Endothelial cell of umbilical vein (primary cell): ENCODE measurements around the gene OR2C3. TPM values are rescaled to one million over a fixed set of nuclear protein-coding genes. Genes with fewer than 3 reads are reported as not detected.

Source experiments
- BruUV-seq: library from RNA; stranded (reverse); fragments of 400-500 nt; replicated peaks from 2 replicates; lab custom pipeline; 2021; lab: Mats Ljungman, UMichigan
- CTCF ChIA-PET: fragments of 300-600, 350-600 bp; sonication (Branson Sonifier 250); formaldehyde crosslinking; loops from one replicate; lab custom pipeline; 2021; ENCODE audit warnings: antibody characterized with exemption, inconsistent platforms; lab: Charles Lee
- POLR2A ChIA-PET: fragments of 300-600, 350-600 bp; sonication (Branson Sonifier 250); formaldehyde crosslinking; loops from one replicate; lab custom pipeline; 2021; ENCODE audit warnings: antibody characterized with exemption, inconsistent platforms; lab: Charles Lee
- DNase-seq: peaks from one replicate; pipeline ENCODE4 v3.0.0-alpha.2; 2011; ENCODE audit warnings: low read depth, low spot score
- FAIRE-seq: peaks from 2 replicates; lab custom pipeline; 2011; peaks lifted over from hg19 to GRCh38; lab: Jason Lieb, UNC
- H2AFZ ChIP-seq: 2 replicates; pipeline ENCODE4 v1.6.0; 2012; ENCODE audit warnings: low read depth, low read length, control low read depth, inconsistent platforms
- H3K27ac ChIP-seq: 2 replicates; pipeline ENCODE4 v1.5.1; 2011; ENCODE audit warnings: low read depth, mild to moderate bottlenecking, control low read depth, low read length, moderate library complexity; ENCODE audit not compliant: insufficient read depth
- H3K27me3 ChIP-seq, 2 experiments: 2 replicates each; pipeline versions ENCODE4 v1.6.0 to v1.6.1; 2011; ENCODE audit warnings: low read length in 2 of 2, mixed read lengths in 1 of 2; ENCODE audit not compliant: control insufficient read depth in 2 of 2, insufficient read depth in 2 of 2
- H3K36me3 ChIP-seq, 2 experiments: 2 replicates in 1 of 2; 3 replicates in 1 of 2; pipeline ENCODE4 v1.5.1; 2011; ENCODE audit warnings: low read length in 2 of 2, mild to moderate bottlenecking in 1 of 2, moderate library complexity in 1 of 2; ENCODE audit not compliant: control insufficient read depth in 2 of 2, insufficient read depth in 2 of 2; ENCODE audit errors: extremely low read depth in 1 of 2
- H3K4me1 ChIP-seq: 3 replicates; pipeline ENCODE4 v1.5.1; 2011; ENCODE audit warnings: mild to moderate bottlenecking, low read length; ENCODE audit not compliant: control insufficient read depth, insufficient read depth; ENCODE audit errors: extremely low read depth
- H3K4me2 ChIP-seq: 2 replicates; pipeline ENCODE4 v1.6.1; 2011; ENCODE audit warnings: low read length, control low read depth, mixed read lengths; ENCODE audit not compliant: insufficient read depth
- H3K4me3 ChIP-seq, 3 experiments: fragments of 200-600 bp in 1 of 3; sonication (generic), shearing (Covaris generic) in 1 of 3; replicated peaks in 1 of 3; 2 replicates each; pipeline ENCODE4 v1.5.1; 2011 to 2016; ENCODE audit warnings: control low read depth in 3 of 3, low read length in 3 of 3, mild to moderate bottlenecking in 2 of 3, inconsistent platforms in 1 of 3, low read depth in 1 of 3, moderate library complexity in 1 of 3; ENCODE audit not compliant: insufficient read depth in 1 of 3
- H3K79me2 ChIP-seq: 2 replicates; pipeline ENCODE4 v1.6.0; 2012; ENCODE audit warnings: low read length, inconsistent platforms; ENCODE audit not compliant: control insufficient read depth, insufficient read depth
- H3K9ac ChIP-seq: replicated peaks from 2 replicates; pipeline ENCODE3; 2011; ENCODE audit warnings: low read length, control low read depth; ENCODE audit not compliant: insufficient read depth; ENCODE audit errors: extremely low read depth
- H3K9me1 ChIP-seq: replicated peaks from 3 replicates; pipeline ENCODE4 v1.6.0; 2011; ENCODE audit warnings: mild to moderate bottlenecking, low read length; ENCODE audit not compliant: control insufficient read depth, insufficient read depth; ENCODE audit errors: extremely low read depth
- H3K9me3 ChIP-seq: replicated peaks from 2 replicates; pipeline ENCODE4 v1.5.1; 2012; ENCODE audit warnings: low read length, inconsistent platforms; ENCODE audit not compliant: control insufficient read depth, insufficient read depth
- H4K20me1 ChIP-seq: replicated peaks from 2 replicates; pipeline ENCODE3; 2011; ENCODE audit warnings: mild to moderate bottlenecking, low read length; ENCODE audit not compliant: control insufficient read depth, insufficient read depth; ENCODE audit errors: extremely low read depth
- EZH2 ChIP-seq: IDR thresholded peaks from 2 replicates; pipeline ENCODE4 v1.6.1; 2012; ENCODE audit warnings: borderline replicate concordance, low read depth, mild to moderate bottlenecking, moderate library complexity, low read length, inconsistent platforms; ENCODE audit not compliant: severe bottlenecking
- FOS ChIP-seq: IDR thresholded peaks from 2 replicates; pipeline ENCODE4 v1.6.1; 2011; ENCODE audit warnings: mild to moderate bottlenecking, low read length, moderate library complexity, borderline replicate concordance; ENCODE audit not compliant: insufficient read depth
- GATA2 ChIP-seq: IDR thresholded peaks from 2 replicates; pipeline ENCODE4 v1.7.0; 2011; ENCODE audit warnings: low read depth, mild to moderate bottlenecking, moderate library complexity, mixed read lengths, low read length; ENCODE audit not compliant: insufficient read length, insufficient read depth
- JUN ChIP-seq: IDR thresholded peaks from 2 replicates; pipeline ENCODE4 v1.6.1; 2011; ENCODE audit warnings: borderline replicate concordance, low read depth; ENCODE audit not compliant: insufficient read length, insufficient read depth
- MYC ChIP-seq: IDR thresholded peaks from one replicate; pipeline ENCODE4 v1.6.1; 2011; ENCODE audit warnings: mild to moderate bottlenecking, low read depth, low read length
- POLR2A ChIP-seq: IDR thresholded peaks from 2 replicates; pipeline ENCODE4 v1.6.1; 2012; ENCODE audit warnings: low read depth, mild to moderate bottlenecking, control low read depth, low read length
- POLR2AphosphoS5 ChIP-seq: IDR thresholded peaks from 2 replicates; pipeline ENCODE4 v1.6.1; 2012; ENCODE audit warnings: low read depth, mild to moderate bottlenecking, control low read depth, low read length, moderate library complexity; ENCODE audit not compliant: insufficient read depth
- dilution Hi-C: fragments of 300-500 bp; cut with MboI; formaldehyde crosslinking; loops from one replicate; pipeline ENCODE4 v1.15.0; 2019; ENCODE audit warnings: low sequenced_read_pairs; ENCODE audit not compliant: extremely low pct_ligation_motif_present
- intact Hi-C: fragments of 100-400 bp; cut with micrococcal nuclease; formaldehyde crosslinking; loops from one replicate; pipeline ENCODE4 v1.10.0; 2022
- polyA plus RNA-seq, 4 experiments: library from polyadenylated mRNA; depleted of rRNA in 3 of 4; stranded (reverse) in 3 of 4; unstranded in 1 of 4; fragments of >200 nt; gene quantifications; 2 replicates each; pipeline versions ENCODE4 v1.2.1 to v1.2.3, GENCODE V29; 2011 to 2012; ENCODE audit warnings: missing spikeins in 1 of 4
- total RNA-seq: library from RNA; stranded (reverse); gene quantifications from 2 replicates; pipeline ENCODE4 v1.2.3, GENCODE V29; 2021
- TF ChIP-seq, protein P1 (sequence below), 2 donors: IDR thresholded peaks; 1 replicate in 1 of 2; 2 replicates in 1 of 2; pipeline ENCODE4 v1.5.1; 2011; ENCODE audit warnings: low read length in 2 of 2, mild to moderate bottlenecking in 2 of 2, moderate library complexity in 2 of 2, control low read depth in 1 of 2, inconsistent platforms in 1 of 2, low read depth in 1 of 2; ENCODE audit not compliant: insufficient read depth in 1 of 2; ENCODE audit errors: extremely low read depth in 1 of 2
- TF ChIP-seq, protein P2 (sequence below): IDR thresholded peaks from 2 replicates; pipeline ENCODE4 v1.6.1; 2011; ENCODE audit not compliant: insufficient read depth, insufficient read length

The OR2C3 gene
- total and polyA plus RNA-seq, 2 donors (not counting 3 experiments of a cell fraction or from before 2014, with no cell fraction given), result not detected

DNA sequence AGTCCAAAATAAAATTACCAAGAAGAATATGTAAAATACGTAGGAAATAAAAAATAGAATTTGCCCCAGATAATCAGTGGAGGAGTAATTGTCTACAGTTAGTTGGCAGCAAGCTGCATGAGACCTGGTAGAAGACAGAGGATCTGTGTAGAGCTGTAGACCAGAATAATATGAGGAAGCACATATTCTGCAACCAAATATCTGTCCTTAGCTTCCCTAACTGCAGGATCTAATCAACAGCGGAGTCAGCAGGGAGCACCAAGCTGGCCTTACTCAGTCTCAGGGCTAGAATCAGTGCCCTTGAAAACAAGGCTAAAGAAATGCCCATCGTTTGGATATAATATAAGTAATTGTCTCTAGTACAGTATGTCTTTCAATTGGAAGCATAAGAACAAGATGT, 6.6 kb upstream of the OR2C3 start:
- Histone ChIP-seq H3K9me1 (no peaks in the 10 kb centered on the region), H4K20me1 (no peaks in the 10 kb centered on the region), H3K79me2 (no peaks in the 10 kb centered on the region), H3K4me1 (no peaks in the 10 kb centered on the region), H2AFZ (no peak overlapping the region), H3K4me3 (no peak overlapping the region), H3K27me3 (no peaks in the 10 kb centered on the region), H3K4me2 (no peak overlapping the region), H3K27ac (no peak overlapping the region), H3K36me3 (no peaks in the 10 kb centered on the region), H3K9me3 (peaks cover 2% of the 10 kb centered on the region), H3K9ac (no peak overlapping the region)
- BruUV-seq, result no TSS peak
- ChIA-PET CTCF (no interaction called here), POLR2A (no interaction called here)
- FAIRE-seq, result no peak
- TF ChIP-seq, protein P1, sequence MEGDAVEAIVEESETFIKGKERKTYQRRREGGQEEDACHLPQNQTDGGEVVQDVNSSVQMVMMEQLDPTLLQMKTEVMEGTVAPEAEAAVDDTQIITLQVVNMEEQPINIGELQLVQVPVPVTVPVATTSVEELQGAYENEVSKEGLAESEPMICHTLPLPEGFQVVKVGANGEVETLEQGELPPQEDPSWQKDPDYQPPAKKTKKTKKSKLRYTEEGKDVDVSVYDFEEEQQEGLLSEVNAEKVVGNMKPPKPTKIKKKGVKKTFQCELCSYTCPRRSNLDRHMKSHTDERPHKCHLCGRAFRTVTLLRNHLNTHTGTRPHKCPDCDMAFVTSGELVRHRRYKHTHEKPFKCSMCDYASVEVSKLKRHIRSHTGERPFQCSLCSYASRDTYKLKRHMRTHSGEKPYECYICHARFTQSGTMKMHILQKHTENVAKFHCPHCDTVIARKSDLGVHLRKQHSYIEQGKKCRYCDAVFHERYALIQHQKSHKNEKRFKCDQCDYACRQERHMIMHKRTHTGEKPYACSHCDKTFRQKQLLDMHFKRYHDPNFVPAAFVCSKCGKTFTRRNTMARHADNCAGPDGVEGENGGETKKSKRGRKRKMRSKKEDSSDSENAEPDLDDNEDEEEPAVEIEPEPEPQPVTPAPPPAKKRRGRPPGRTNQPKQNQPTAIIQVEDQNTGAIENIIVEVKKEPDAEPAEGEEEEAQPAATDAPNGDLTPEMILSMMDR (IDR thresholded peaks at IDR 0.05; ENCODE audit: extremely low read depth in 1 of 2, insufficient read depth in 1 of 2, low read depth in 1 of 2, low read length in 2 of 2), result no peak
- no peak for TF ChIP-seq FOS
- TF ChIP-seq POLR2A, result no peak
- no peak for TF ChIP-seq POLR2AphosphoS5
- no peak for TF ChIP-seq MYC
- TF ChIP-seq, protein P2, sequence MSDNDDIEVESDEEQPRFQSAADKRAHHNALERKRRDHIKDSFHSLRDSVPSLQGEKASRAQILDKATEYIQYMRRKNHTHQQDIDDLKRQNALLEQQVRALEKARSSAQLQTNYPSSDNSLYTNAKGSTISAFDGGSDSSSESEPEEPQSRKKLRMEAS, result no peak
- no peak for TF ChIP-seq GATA2
- TF ChIP-seq JUN, result no peak
- no peak for TF ChIP-seq EZH2
- intact Hi-C loops (no loop called here), dilution Hi-C loops (no loop called here)
- no peak for DNase-seq
